Lower lobe of right lung (tissue), 2 donors: ENCODE data around the gene PIK3AP1. TPM values are rescaled to one million over a fixed set of nuclear protein-coding genes. Genes with fewer than 3 reads are reported as not detected.

Source experiments
- ATAC-seq, 2 donors: fragments of 200-7000 bp; cut with Tn5 transposase; one replicate each; pipeline ENCODE4 v1.9.1; 2020 to 2022; ENCODE audit warnings: mild to moderate bottlenecking in 2 of 2, moderate library complexity in 2 of 2
- DNase-seq: peaks from one replicate; pipeline ENCODE4 v3.0.0-alpha.2; 2020
- H3K27ac ChIP-seq: fragments of 200-600 bp; one replicate; pipeline ENCODE4 v1.8.0; 2022
- H3K27me3 ChIP-seq: fragments of 200-600 bp; one replicate; pipeline ENCODE4 v1.8.0; 2022; ENCODE audit warnings: low read depth
- H3K36me3 ChIP-seq: fragments of 200-600 bp; one replicate; pipeline ENCODE4 v1.8.0; 2022; ENCODE audit warnings: mild to moderate bottlenecking
- H3K4me1 ChIP-seq: fragments of 200-600 bp; one replicate; pipeline ENCODE4 v1.8.0; 2022
- H3K4me3 ChIP-seq: fragments of 200-600 bp; one replicate; pipeline ENCODE4 v1.8.0; 2022; ENCODE audit warnings: mild to moderate bottlenecking
- H3K9me3 ChIP-seq: fragments of 200-600 bp; one replicate; pipeline ENCODE4 v1.8.0; 2022
- intact Hi-C: fragments of 100-400 bp; cut with DNase I; formaldehyde crosslinking; loops from one replicate; pipeline ENCODE4 v1.11.0; 2022
- total RNA-seq: library from RNA; stranded (reverse); fragmentation: NEBNext Ultra II Directional; extraction: Animal tissue kit (Norgen Biotek cat#: 25700); gene quantifications from one replicate; pipeline ENCODE4 v1.2.1, GENCODE V29; 2021
- TF ChIP-seq, protein P1 (sequence below): fragments of 200-600 bp; IDR thresholded peaks from one replicate; pipeline ENCODE4 v1.8.0; 2022; ENCODE audit warnings: antibody characterized with exemption, mild to moderate bottlenecking
- donor health status: DM: no; HTN: yes; CAD: no; lungs with severe emphysema.

PIK3AP1 gene
- total RNA-seq, 1 donor from 2014 or later: 71.6 TPM

DNA sequence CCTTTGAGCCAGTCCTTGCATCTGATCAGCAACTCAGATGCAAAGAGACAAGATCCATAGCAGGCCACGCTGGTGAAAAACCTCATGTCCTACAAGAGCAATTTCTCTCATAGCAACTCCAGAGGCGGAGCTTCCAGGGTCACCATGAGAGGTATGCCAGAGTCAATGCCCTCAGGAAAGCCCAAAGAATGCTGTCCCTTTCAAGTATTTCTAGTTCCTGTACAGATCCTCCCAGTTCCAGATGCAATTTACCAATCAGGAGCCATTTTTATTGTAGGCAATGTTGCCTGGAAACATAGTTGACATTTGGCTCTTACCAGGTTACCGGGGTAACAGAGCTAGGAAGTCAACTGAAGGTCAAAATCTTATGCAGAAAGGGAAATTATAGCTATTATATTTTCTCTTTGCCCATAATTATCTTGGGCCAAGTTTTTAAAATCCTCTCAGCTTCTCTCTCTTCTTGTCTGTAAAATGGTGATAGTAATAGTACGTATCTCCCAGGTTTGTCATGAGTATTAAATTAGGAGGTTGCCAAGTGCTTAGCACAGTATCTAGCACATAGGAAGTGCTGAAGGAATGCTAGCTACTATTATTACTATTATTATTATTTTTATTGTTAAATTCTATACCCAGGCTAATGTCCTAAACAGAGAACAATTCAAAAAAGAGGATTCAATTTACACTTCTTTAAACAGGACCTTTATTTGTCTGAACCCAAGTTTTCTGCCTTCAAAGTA is 87.2 kb downstream of the PIK3AP1 start:
- TF ChIP-seq, protein P1, sequence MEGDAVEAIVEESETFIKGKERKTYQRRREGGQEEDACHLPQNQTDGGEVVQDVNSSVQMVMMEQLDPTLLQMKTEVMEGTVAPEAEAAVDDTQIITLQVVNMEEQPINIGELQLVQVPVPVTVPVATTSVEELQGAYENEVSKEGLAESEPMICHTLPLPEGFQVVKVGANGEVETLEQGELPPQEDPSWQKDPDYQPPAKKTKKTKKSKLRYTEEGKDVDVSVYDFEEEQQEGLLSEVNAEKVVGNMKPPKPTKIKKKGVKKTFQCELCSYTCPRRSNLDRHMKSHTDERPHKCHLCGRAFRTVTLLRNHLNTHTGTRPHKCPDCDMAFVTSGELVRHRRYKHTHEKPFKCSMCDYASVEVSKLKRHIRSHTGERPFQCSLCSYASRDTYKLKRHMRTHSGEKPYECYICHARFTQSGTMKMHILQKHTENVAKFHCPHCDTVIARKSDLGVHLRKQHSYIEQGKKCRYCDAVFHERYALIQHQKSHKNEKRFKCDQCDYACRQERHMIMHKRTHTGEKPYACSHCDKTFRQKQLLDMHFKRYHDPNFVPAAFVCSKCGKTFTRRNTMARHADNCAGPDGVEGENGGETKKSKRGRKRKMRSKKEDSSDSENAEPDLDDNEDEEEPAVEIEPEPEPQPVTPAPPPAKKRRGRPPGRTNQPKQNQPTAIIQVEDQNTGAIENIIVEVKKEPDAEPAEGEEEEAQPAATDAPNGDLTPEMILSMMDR: no peak
- Histone ChIP-seq H3K27ac (no peak overlapping the region), H3K4me3 (no peak overlapping the region), H3K4me1 (no peaks in the 10 kb centered on the region), H3K36me3 (no peaks in the 10 kb centered on the region), H3K27me3 (no peaks in the 10 kb centered on the region), H3K9me3 (no peaks in the 10 kb centered on the region)
- intact Hi-C loops: no loop called here
- DNase-seq: no peak
- peak; percentile 28 to 73 for ATAC-seq

DNA sequence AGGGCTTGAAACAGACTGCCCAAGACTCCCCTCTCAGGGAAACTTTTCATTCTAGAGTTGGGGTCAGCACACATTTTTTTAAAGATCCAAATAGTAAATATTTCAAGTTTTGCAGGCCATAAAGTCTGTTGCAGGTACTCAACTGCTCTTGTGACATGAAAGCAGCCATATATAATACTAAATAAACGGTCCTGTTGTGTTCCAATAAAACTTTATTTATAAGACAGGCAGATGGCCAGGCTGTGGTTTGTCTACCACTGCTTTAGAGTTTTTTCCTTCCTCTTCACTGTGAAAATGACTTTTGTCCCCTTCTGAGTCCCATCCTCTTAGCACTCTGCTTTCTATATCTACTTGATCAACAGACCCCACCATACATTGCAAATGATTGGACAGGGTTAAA is 93.0 kb downstream of the PIK3AP1 start:
- no peaks in the 10 kb centered on the region for H3K27me3 ChIP-seq
- TF ChIP-seq, protein P1: no peak
- intact Hi-C loops: no loop called here
- no peak for DNase-seq
- H3K27ac ChIP-seq: no peak overlapping the region
- no peak overlapping the region for H3K4me3 ChIP-seq
- peaks cover 17% of the 10 kb centered on the region for H3K36me3 ChIP-seq
- no peaks in the 10 kb centered on the region for H3K9me3 ChIP-seq
- no peak for ATAC-seq
- H3K4me1 ChIP-seq: no peaks in the 10 kb centered on the region

DNA sequence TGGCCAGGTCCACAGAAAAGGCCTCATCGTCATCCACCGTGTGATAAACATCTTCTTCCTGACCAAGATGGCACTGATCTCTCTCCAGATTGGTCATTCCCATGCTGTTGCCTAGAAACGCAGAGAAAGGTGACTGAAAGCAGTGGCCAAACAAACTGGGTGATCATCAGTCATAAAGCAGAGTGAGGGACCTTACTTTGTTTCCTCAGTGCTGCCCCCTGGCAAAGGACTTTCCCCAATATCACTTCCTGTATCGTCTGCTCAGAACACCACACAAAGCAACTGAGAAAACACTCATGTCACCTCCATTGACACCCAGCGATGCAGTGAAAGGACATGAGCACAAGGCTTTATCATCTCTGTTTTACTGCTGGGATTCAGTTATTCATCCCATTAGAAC is 93.5 kb downstream of the PIK3AP1 start:
- no peaks in the 10 kb centered on the region for H3K9me3 ChIP-seq
- no peaks in the 10 kb centered on the region for H3K27me3 ChIP-seq
- TF ChIP-seq, protein P1: no peak
- H3K4me3 ChIP-seq: no peak overlapping the region
- DNase-seq (no peak), ATAC-seq (no peak)
- H3K36me3 ChIP-seq: peaks cover 17% of the 10 kb centered on the region
- H3K4me1 ChIP-seq: no peaks in the 10 kb centered on the region
- H3K27ac ChIP-seq: no peak overlapping the region
- intact Hi-C loops: no loop called here

DNA sequence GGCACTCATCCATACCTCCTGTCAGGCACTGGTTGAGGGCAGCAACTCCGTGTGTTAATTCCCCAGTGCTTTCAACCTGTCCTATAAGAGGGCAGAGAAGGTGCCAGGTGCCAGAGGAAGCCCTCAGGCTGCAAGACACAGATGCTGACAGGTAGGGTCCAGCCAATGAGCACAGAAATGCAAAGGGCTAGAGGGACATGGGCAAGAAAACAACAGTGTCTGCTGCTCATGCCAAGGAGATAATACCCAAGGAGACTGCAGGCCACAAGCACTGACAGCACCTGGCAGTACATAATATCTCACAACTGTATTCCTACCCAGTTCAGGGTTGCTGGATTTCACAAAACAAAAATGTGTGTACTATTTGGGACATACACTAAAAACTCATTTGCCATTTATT is 95.1 kb downstream of the PIK3AP1 start:
- Histone ChIP-seq H3K36me3 (peaks cover 21% of the 10 kb centered on the region), H3K27ac (no peak overlapping the region), H3K4me3 (no peak overlapping the region), H3K4me1 (peaks cover under 1% of the 10 kb centered on the region), H3K27me3 (no peaks in the 10 kb centered on the region), H3K9me3 (no peaks in the 10 kb centered on the region)
- intact Hi-C loops: no loop called here
- ATAC-seq: no peak
- TF ChIP-seq, protein P1: no peak
- DNase-seq: no peak

DNA sequence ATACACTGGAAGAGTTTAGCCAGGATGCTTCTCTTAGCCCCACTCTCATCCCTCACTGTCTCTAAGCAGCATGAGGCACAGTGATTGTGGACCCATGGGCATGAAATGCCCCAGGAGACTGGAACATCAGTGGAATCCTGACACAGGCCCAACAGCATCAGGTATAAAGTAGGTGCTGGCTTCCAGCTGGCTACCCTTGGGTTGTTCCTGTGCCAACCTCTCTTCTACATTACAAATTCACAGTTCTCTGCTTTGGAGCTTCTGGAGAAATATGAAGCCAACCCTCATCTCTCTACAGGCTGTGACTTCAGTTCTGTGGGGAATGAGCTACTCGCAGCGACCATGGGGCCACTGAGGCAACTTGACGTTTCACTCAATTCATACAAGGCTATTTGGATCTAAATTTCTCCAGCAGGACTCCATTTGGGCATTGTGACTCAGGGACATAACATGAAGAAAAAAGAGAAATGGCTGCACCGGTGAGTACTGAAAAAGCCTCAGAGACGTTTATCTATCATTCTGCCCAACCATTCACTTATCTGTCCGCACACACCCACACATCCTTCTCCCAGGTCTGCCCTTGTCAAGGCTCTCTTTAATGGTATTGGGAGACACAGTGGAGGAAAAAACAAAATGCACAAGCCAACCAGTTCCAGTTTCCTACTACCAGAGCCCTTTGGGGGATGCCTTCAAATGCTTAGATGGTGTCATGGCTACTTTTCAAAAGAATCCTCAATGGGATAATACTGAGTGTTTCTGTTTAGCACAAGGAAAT is 98.1 kb downstream of the PIK3AP1 start:
- no peaks in the 10 kb centered on the region for H3K27me3 ChIP-seq
- intact Hi-C loops: no loop called here
- ATAC-seq (no peak), DNase-seq (no peak)
- H3K4me1 ChIP-seq: peaks cover 7% of the 10 kb centered on the region
- H3K27ac ChIP-seq: no peak overlapping the region
- peaks cover 23% of the 10 kb centered on the region for H3K36me3 ChIP-seq
- TF ChIP-seq, protein P1: no peak
- H3K9me3 ChIP-seq: no peaks in the 10 kb centered on the region
- no peak overlapping the region for H3K4me3 ChIP-seq
